GM13977 (cell line): ENCODE data around the gene NACC1.

Experiments used
- DNase-seq: peaks from one replicate; pipeline ENCODE4 v3.0.0; 2012; ENCODE audit warnings: low spot score
- in situ Hi-C: fragments of 300-500 bp; cut with MboI; formaldehyde crosslinking; loops from one replicate; pipeline ENCODE4 v1.12.0; 2022; ENCODE audit warnings: low sequenced_read_pairs, low pct_unique_long_range_greater_than_20kb, mixed read lengths, inconsistent platforms; ENCODE audit not compliant: unreplicated experiment
- TF ChIP-seq, protein P1 (sequence below): IDR thresholded peaks from 2 replicates; pipeline ENCODE4 v1.5.1; 2012; ENCODE audit warnings: mild to moderate bottlenecking, control low read depth; ENCODE audit not compliant: insufficient read depth; ENCODE audit errors: extremely low read depth, missing control alignments

The NACC1 gene

DNA sequence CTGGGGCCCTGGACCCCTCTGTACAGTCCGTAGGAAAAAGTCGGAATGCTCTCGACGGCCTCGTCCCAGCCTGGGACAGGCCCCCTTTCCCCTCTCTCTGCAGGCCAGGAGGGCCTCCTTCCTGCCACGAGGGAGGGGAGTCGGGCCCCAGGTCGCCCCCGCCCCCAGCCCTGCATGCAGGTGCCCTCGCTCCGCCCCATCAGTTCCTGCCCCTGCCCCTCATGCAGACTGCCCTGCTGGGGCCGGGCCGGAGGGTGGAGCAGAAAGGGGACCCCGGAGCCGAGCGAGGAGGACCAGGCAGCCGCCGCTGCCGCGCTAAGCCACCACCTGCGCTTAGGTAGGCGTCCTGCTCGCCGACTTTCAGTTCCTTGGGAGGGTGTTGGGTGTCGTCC lies 22.7 kb upstream of the NACC1 start:
- DNase-seq: no peak
- in situ Hi-C loops: no loop called here
- TF ChIP-seq, protein P1, sequence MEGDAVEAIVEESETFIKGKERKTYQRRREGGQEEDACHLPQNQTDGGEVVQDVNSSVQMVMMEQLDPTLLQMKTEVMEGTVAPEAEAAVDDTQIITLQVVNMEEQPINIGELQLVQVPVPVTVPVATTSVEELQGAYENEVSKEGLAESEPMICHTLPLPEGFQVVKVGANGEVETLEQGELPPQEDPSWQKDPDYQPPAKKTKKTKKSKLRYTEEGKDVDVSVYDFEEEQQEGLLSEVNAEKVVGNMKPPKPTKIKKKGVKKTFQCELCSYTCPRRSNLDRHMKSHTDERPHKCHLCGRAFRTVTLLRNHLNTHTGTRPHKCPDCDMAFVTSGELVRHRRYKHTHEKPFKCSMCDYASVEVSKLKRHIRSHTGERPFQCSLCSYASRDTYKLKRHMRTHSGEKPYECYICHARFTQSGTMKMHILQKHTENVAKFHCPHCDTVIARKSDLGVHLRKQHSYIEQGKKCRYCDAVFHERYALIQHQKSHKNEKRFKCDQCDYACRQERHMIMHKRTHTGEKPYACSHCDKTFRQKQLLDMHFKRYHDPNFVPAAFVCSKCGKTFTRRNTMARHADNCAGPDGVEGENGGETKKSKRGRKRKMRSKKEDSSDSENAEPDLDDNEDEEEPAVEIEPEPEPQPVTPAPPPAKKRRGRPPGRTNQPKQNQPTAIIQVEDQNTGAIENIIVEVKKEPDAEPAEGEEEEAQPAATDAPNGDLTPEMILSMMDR: no peak

DNA sequence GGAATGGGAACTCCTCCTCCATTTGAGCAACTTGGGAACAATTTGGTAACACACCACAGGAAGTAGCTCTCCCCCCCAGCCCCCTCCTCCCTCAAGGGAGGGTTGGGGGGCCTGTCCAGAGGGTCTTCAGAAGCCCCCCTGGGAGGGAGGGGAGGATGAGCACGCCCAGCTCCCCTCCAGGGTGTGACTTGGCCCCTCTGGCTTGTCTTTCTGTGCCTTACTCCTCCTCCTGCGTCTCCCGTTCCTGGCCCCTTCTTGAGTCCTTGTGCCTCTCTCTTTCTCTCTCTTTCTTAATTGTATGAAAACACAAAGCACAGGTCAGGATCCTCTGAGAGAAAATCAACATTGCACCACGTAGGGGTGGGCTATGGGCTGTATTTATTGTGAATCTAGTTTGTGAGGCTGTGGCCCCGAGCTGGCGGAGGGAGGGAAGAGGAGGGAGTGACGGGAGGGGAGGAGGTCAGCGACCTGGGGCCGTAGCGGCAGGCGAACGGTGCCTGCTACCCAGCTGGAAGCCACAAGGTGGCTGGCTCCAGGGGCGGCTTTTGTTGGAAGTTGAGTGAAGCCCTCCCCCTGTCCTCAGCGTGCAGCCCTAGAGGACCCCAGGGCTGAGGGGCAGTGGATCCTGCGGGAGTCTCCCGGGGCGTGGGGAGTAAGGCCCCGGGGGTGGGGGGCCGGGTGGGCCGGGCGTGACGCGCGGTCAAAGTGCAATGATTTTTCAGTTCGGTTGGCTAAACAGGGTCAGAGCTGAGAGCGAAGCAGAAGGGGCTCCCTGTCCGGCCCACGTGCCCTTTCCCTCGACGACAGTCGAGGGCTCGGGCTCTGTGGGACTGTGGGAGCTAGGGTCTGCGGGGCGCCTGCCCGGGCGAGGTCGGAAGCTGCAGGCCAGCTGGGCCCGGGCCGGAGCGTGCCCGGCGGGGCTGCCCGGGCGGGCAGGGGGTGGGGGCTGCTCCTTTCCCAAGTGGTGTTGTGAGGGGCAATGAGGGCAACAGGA lies 21.8 kb upstream of the NACC1 start:
- DNase-seq: no peak
- in situ Hi-C loops: no loop called here
- TF ChIP-seq, protein P1: no peak

DNA sequence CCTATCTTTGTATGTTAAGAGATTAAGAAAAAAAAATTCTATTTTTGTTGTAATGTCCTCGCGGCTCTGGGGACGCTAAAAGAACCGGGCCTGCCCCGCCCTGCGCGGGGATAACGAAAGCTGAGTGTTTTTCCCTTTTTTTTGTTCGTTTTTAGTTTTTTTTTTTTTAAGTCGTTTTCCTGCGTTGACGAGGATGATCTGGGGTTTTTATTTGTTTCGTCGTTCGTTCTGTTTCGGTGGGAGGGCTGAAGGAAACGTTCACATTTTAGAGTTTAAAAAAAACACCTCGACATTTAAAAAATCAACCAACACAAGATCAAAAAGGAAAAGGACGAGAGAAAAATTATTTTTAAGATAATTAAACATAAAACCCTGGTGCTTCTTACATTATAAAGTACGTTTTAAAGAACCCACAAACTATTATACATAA lies 21.0 kb upstream of the NACC1 start:
- DNase-seq: no peak
- TF ChIP-seq, protein P1: no peak
- in situ Hi-C loops: no loop called here

DNA sequence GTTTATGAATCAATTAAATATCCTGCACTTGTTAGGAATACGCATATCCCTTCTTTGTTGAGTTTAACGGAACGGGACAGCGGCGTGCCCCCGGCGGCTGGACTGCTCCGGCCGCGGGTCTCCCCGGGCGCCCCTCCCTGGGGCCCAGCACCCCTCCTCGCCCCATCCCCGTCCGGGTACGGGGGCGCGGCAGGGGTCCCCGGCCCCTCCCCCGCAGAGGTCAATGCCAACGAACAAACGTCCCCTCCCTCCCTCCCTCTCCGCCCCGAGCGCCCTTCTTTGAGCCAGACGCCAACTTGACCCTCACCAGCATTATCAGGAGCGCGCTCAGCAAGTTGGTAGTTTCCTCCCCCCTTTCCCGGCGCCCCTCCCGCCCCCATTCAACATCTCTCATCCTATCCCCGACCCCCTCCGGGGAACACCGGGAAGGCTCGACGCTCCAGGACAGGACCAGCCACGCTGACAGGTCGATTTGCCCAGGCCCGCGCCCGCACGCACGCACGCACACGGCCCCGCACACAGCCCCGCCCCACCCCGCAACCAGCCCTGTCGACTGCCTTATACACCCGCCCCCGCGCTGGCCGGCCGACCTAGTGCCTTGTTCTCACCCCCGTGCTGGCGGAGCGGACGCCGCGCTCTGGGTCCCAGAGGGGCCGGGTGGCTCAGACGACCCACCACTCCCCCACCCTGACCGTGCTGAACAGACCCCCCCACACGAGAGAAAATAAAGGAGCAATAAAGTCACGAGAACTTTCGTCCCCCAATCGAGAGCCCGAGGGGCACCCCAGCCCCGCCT lies 20.4 kb upstream of the NACC1 start:
- TF ChIP-seq, protein P1: no peak
- in situ Hi-C loops: no loop called here
- no peak for DNase-seq

DNA sequence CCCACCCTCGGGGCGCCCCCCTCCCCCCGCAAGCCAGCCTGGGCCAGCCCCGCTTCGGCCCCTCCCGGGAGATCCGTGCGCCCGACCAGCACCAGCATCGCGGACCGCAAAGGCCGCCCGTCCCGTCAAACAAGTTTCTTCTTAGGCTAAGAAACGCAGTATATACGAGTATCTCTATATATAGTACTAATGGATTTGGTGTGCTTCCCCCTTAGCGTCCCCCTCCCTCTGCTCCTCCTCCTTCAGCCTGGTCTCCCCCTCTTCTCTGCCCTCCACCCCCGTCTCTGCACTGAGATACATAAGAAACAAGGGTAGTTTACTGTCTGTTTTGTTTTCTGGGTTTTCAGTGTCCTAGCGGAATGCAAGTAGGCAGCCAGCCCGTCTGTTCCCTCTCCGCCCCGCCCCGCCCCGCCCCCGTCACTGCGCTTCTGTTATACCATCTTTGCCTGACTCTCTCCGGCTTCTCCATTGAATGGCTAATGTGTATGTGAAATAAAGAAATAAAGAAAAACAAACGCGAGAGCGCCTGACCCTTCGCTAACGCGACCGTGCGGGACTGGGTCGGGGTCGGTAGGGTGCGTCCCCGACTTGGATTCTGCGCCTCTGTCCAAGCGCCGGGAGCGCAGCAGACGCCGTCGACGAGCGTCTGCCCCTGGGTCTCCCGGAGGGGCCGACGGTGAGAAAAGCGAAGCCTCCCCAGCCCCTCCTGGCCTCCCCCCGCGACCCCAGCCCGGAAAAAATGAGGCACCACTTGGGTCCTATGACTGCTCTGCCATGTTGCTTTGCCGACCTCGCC lies 19.6 kb upstream of the NACC1 start:
- in situ Hi-C loops: no loop called here
- TF ChIP-seq, protein P1: no peak
- DNase-seq: no peak
